GM19397 (cell line): Measurements from ENCODE around the gene SERGEF.
A peak's percentile ranks its signal among the peaks of the same experiment; 100 is the strongest.

ENCODE experiments used
- ATAC-seq: cut with Tn5 transposase; IDR thresholded peaks from one replicate; pipeline ENCODE4 v1.9.1; 2021; ENCODE audit warnings: mild to moderate bottlenecking, moderate library complexity; ENCODE audit not compliant: unreplicated experiment

Gene SERGEF

DNA sequence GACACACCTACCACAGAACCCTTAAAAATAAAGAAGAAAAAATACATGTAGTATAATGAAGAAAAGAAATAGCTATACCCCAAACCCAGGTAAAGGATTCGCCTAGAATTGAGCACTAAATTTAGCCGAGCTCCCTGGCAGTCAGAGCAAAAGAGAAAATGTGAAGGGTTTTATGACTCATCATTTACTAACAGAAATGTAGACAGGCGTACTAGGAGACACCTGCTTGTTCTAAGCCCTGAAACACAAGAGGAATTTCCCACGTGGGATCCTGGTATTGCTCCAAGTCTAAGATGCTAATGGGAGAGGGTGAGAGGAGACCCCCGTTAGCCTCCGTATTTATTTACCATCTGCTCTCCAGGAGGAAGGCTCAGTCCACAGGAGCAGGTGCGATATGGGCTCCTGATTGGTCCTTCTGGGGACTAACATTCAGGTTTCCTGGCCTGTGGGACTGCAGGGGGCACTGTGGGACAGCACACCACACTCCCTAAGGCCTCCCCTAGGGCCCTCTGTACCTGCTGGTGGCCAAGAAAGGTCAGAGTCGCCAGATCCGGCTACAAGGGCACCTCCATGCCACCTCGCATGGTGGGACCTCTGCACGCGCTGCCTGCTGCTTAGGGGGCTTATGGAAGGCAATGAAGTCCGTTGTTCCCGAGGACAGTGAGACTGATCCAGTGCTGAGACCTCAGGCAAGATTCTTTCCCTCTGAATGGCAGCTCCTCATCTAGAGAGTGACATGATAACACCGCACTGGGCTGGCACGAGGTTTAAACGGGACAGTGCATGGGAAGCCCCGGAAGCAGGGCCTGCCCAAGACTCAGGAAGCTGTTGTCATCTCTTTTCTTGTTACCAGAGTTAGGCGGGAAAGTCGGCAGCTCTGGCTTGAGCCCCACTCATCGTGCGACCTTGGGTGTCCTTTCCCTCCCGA is 252.5 kb downstream of the SERGEF start:
- peak; percentile 65 for ATAC-seq

GRCh38 chr11:17755891-17756290 is 257.0 kb downstream of the SERGEF start:
- no peak for ATAC-seq

- ATAC-seq = no peak
Observed at GRCh38 chr11:17753641-17754040, 259.2 kb downstream of the SERGEF start.

DNA sequence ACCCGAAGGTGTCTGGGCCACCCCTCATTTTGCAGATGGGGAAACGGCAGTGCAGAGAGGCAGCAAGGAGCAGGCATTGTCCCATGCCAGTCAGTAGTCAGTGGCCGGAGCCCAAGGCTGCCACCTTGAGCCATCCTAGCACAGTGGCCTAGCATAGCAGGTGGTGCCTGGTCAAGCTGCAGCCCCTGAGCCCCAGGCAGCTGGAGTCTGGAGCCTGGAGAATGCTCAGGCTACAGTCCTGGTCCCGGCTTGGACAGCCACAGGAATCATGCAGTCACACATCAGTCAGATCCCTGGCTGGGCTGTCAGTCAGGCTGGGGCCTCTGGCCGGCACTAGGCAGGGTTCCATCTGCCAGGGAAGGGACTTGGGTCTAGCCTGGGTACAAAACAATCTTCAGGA is 259.7 kb downstream of the SERGEF start:
- no peak for ATAC-seq

DNA sequence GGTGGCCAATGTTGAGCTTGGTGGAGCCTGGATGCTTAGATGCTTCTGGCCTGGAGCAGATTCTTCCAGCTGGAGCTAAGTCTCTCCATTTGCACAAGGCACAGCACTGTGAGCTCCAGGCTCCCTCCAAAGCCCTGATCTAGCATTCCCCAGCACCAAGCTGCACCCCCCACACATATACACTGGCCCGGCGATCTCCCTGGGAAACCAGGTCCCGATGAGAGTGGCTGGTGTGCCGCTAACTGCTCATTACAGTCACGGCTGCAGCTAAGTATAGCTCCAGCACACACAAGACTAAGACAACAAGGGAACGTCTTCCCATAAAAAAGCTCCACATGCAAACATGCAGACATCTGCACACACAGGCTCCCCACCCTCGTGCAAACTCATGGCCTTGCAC is 260.7 kb downstream of the SERGEF start:
- ATAC-seq = no peak

DNA sequence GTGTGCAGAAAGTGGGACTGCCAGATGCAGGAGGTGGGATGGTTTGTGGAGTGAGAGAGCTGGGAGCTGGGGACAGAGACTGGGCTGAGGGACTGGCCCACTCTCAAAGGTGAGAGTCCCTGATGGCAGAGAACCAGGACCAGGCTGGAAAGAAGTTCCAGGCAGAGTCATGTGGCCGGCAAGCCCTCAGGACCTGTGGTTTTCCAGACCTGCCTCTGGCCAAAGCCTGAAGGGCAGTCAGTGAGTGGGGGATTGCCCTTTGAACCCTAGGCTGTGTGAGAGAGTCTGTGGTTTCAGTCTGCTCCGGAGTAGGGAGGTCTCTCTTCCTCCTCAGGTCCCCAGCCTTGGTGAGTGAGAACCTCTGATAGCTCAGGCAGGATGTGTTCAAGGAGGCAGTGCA is 261.3 kb downstream of the SERGEF start:
- ATAC-seq = no peak

GRCh38 chr11:17750801-17751165 is 262.1 kb downstream of the SERGEF start:
- ATAC-seq = no peak

GRCh38 chr11:17750013-17750800 is 262.6 kb downstream of the SERGEF start:
- no peak for ATAC-seq

GRCh38 chr11:17748761-17749721 is 263.8 kb downstream of the SERGEF start:
- no peak for ATAC-seq

- ATAC-seq = no peak
Observed at GRCh38 chr11:17748044-17748443, 264.8 kb downstream of the SERGEF start.

DNA sequence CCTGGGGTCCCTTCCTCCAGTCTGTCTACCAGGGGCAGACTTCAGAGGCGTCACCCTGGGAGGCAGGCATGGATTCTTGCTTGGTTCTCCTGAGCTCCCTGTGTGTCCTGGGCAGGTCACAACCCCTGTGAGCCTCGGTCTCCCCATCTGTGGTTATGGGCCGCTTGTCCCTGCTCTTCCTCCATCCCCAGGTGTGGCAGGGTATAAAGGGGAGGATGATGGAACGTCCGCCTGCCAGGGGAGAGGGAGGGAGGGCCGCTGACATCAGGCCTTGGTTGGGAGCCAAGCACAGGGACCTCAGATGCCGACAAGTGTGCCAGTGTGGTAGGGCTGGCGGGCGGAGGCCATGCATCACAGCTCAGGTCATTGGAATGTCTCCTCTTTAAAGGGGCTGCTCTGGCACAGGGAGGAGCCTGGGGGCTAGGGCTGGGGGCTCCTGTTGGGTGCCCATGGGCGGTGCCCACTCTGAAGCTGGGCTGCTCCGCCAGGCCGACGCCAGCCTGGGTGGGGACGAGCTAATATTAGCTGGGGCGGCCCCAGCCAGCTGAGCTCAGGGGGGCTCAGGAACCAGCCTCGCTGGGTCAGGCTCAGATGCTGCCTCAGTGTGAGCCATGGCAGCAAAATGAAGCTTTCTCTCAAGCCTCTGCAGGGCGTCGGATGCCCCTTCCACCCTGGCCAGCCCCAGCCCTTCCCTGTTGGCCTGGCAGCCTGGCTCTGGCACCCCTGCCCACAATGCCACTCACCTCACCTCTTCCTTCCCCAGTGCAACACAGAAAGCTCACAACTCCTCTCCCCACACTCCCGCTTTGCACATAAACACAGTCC is 265.5 kb downstream of the SERGEF start:
- no peak for ATAC-seq

DNA sequence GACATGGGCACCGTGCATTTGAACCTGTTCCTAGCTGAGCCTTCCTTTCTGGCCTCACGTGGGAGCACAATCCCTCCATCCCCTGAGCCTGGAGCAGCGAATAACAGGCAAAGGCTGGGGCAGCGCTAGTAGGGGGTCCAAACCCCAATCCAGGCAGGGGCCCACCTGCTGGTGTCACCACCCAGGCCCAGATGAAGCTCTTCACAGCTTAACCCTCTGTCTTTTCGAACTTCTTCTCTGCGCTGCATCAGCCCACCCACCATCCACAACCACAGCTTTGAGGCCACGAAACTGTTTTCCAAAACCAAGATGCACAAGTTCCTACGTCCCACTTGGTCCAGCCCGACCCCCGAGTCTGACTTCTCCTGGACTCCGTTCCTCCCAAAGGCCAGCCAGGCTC is 266.8 kb downstream of the SERGEF start:
- no peak for ATAC-seq

- ATAC-seq = no peak
Observed at GRCh38 chr11:17745023-17745772, 267.6 kb downstream of the SERGEF start.

GRCh38 chr11:17744151-17744940 is 268.5 kb downstream of the SERGEF start:
- ATAC-seq = no peak

DNA sequence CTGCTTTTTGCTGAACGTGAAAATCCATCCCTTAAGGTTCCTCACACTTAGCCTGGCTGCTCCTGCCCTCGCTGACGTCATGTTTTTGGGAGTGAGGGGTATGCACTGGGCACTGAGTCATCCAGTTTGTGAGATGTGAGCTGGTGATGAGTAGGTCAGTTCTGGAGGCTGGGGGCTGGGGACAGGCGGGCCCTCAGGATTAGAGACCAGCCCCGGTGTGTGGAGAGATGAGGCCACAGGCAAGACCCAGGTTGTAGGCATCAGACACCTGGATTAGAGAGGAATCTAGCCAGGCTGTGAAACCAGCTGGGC is 269.1 kb downstream of the SERGEF start:
- ATAC-seq = no peak

GRCh38 chr11:17743026-17743807 is 269.6 kb downstream of the SERGEF start:
- no peak for ATAC-seq

DNA sequence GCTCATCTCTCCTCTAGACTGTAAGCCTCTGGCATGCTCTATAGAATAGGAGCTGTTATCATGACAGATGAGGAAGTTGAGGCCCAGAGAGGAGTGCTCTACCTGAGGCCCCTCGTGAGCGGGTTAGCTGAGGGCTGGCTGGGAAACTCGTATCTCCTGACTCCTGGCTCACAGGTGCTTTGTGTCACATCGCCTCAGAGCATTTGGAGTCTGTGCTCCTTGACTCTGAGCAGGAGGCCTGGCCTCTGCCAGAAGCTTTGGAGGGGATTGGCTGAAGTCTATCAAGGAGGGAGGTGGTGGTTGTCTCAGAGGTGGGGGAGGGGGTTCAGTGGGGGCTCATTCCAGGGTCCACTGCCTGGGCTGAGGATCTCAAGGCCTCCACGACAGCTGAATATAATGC is 270.8 kb downstream of the SERGEF start:
- ATAC-seq = no peak

GRCh38 chr11:17741487-17741886 is 271.4 kb downstream of the SERGEF start:
- no peak for ATAC-seq
